Measurements from ENCODE around the gene DICER1.

Gene DICER1

GRCh38 chr14:95110178-95110577, 47.2 kb downstream of the DICER1 start:
- H3K9me3 ChIP-seq (ENCODE audit: control insufficient read depth, insufficient read depth, low read length), result no peaks in the 10 kb centered on the region
- H3F3A ChIP-seq (ENCODE audit: control insufficient read depth, insufficient read depth), result no peaks in the 10 kb centered on the region
- no peaks in the 10 kb centered on the region for H3K79me2 ChIP-seq (ENCODE audit: control insufficient read depth, low read length)
- no peak overlapping the region for H3K4me3 ChIP-seq (ENCODE audit: low read length)
- TF ChIP-seq CTCF (IDR thresholded peaks at IDR 0.05; ENCODE audit: low read depth, low read length, poor library complexity, severe bottlenecking) (no peak), EZH2phosphoT487 (IDR thresholded peaks at IDR 0.05; ENCODE audit: borderline replicate concordance, low read length) (no peak)
- no peak overlapping the region for H3K27ac ChIP-seq (ENCODE audit: low read depth, low read length)
- H3K36me3 ChIP-seq (ENCODE audit: control insufficient read depth, low read length), result peaks cover 85% of the 10 kb centered on the region
- no peak overlapping the region for H3K4me2 ChIP-seq (ENCODE audit: low read length)
- no peaks in the 10 kb centered on the region for H3K27me3 ChIP-seq (ENCODE audit: control insufficient read depth, low read length)
- H3K4me1 ChIP-seq (ENCODE audit: control insufficient read depth, low read length), result no peaks in the 10 kb centered on the region
- H3K9me2 ChIP-seq (replicated peaks; ENCODE audit: control insufficient read depth, low read length), result no peaks in the 10 kb centered on the region
- no peaks in the 10 kb centered on the region for H4K20me1 ChIP-seq (ENCODE audit: control insufficient read depth, insufficient read depth, low read depth, low read length)

GRCh38 chr14:95107711-95108110, 49.6 kb downstream of the DICER1 start:
- Histone ChIP-seq H3K4me2 (ENCODE audit: low read length) (no peak overlapping the region), H4K20me1 (ENCODE audit: control insufficient read depth, insufficient read depth, low read depth, low read length) (no peaks in the 10 kb centered on the region), H3K27ac (ENCODE audit: low read depth, low read length) (no peak overlapping the region), H3K9me3 (ENCODE audit: control insufficient read depth, insufficient read depth, low read length) (no peaks in the 10 kb centered on the region), H3K27me3 (ENCODE audit: control insufficient read depth, low read length) (no peaks in the 10 kb centered on the region), H3K4me1 (ENCODE audit: control insufficient read depth, low read length) (no peaks in the 10 kb centered on the region), H3F3A (ENCODE audit: control insufficient read depth, insufficient read depth) (no peaks in the 10 kb centered on the region), H3K36me3 (ENCODE audit: control insufficient read depth, low read length) (peaks cover 87% of the 10 kb centered on the region), H3K9me2 (replicated peaks; ENCODE audit: control insufficient read depth, low read length) (no peaks in the 10 kb centered on the region), H3K79me2 (ENCODE audit: control insufficient read depth, low read length) (no peaks in the 10 kb centered on the region), H3K4me3 (ENCODE audit: low read length) (no peak overlapping the region)
- TF ChIP-seq CTCF (IDR thresholded peaks at IDR 0.05; ENCODE audit: low read depth, low read length, poor library complexity, severe bottlenecking) (no peak), EZH2phosphoT487 (IDR thresholded peaks at IDR 0.05; ENCODE audit: borderline replicate concordance, low read length) (no peak)

- no peak for TF ChIP-seq CTCF (IDR thresholded peaks at IDR 0.05; ENCODE audit: low read depth, low read length, poor library complexity, severe bottlenecking)
- H3K27ac ChIP-seq (ENCODE audit: low read depth, low read length), result no peak overlapping the region
- no peak overlapping the region for H3K4me2 ChIP-seq (ENCODE audit: low read length)
- no peaks in the 10 kb centered on the region for H3K79me2 ChIP-seq (ENCODE audit: control insufficient read depth, low read length)
- no peaks in the 10 kb centered on the region for H3K9me2 ChIP-seq (replicated peaks; ENCODE audit: control insufficient read depth, low read length)
- no peaks in the 10 kb centered on the region for H3K9me3 ChIP-seq (ENCODE audit: control insufficient read depth, insufficient read depth, low read length)
- no peaks in the 10 kb centered on the region for H3K27me3 ChIP-seq (ENCODE audit: control insufficient read depth, low read length)
- H4K20me1 ChIP-seq (ENCODE audit: control insufficient read depth, insufficient read depth, low read depth, low read length), result no peaks in the 10 kb centered on the region
- H3F3A ChIP-seq (ENCODE audit: control insufficient read depth, insufficient read depth), result no peaks in the 10 kb centered on the region
- H3K4me3 ChIP-seq (ENCODE audit: low read length), result no peak overlapping the region
- peaks cover 89% of the 10 kb centered on the region for H3K36me3 ChIP-seq (ENCODE audit: control insufficient read depth, low read length)
- no peaks in the 10 kb centered on the region for H3K4me1 ChIP-seq (ENCODE audit: control insufficient read depth, low read length)
Measured at GRCh38 chr14:95106971-95107370, 50.4 kb downstream of the DICER1 start.

GRCh38 chr14:95104911-95105310, 52.4 kb downstream of the DICER1 start:
- H3K27ac ChIP-seq (ENCODE audit: low read depth, low read length), result no peak overlapping the region
- H3F3A ChIP-seq (ENCODE audit: control insufficient read depth, insufficient read depth), result no peaks in the 10 kb centered on the region
- H3K4me1 ChIP-seq (ENCODE audit: control insufficient read depth, low read length), result no peaks in the 10 kb centered on the region
- H3K9me3 ChIP-seq (ENCODE audit: control insufficient read depth, insufficient read depth, low read length), result no peaks in the 10 kb centered on the region
- H3K36me3 ChIP-seq (ENCODE audit: control insufficient read depth, low read length), result peaks cover 87% of the 10 kb centered on the region
- TF ChIP-seq EZH2phosphoT487 (IDR thresholded peaks at IDR 0.05; ENCODE audit: borderline replicate concordance, low read length) (no peak), CTCF (IDR thresholded peaks at IDR 0.05; ENCODE audit: low read depth, low read length, poor library complexity, severe bottlenecking) (no peak)
- no peak overlapping the region for H3K4me3 ChIP-seq (ENCODE audit: low read length)
- no peak overlapping the region for H3K4me2 ChIP-seq (ENCODE audit: low read length)
- H3K27me3 ChIP-seq (ENCODE audit: control insufficient read depth, low read length), result no peaks in the 10 kb centered on the region
- H4K20me1 ChIP-seq (ENCODE audit: control insufficient read depth, insufficient read depth, low read depth, low read length), result no peaks in the 10 kb centered on the region
- H3K9me2 ChIP-seq (replicated peaks; ENCODE audit: control insufficient read depth, low read length), result no peaks in the 10 kb centered on the region
- H3K79me2 ChIP-seq (ENCODE audit: control insufficient read depth, low read length), result peaks cover 8% of the 10 kb centered on the region

Measured in DOHH2 (cell line).